ENCODE measurements around the gene C2CD2L. TPM values are rescaled to one million over a fixed set of nuclear protein-coding genes. Genes with fewer than 3 reads are reported as not detected.

The C2CD2L gene
- total and polyA plus RNA-seq, 2 of the 13 experiments (the other 11 are each of a cell fraction or from before 2014, with no cell fraction given) = 3.7 to 5.5 TPM

DNA sequence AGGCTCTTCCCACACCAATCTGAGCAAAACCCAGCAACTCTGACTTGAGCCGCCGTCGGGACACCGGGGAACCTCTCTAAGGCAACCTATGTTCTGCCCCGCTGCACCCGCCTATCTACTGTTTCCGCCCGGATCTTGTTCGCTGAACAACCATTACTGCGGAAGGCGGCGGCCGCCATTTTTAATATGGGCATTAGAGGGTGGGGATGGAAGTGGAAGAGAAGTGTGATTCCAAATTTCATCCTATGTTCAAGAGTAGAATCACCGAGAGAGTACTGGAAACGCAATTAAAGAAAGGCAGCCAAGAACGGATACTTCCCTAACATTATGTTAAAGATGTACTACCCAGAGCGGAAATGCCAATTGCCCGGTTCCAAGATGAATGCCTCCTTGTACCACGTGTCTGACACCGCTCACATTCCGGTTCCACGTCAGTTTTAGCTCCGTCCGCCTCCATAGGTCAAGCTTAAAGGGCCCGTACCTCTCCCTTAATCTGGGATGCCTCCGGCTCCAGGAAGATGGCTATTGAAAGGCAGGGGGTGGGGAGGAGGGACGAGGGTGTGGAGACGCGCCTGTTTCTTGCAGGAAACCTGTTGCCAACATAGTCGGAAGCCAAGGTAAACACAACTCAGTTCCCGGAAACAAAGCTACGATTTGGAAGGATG lies 5.3 kb upstream of the C2CD2L start, which contains the start of gene DPAGT1 (continued):
- TF ChIP-seq FOXM1 (CRISPR knock-in tag; IDR thresholded peaks at IDR 0.05) (no peak), MED13 (CRISPR knock-in tag; IDR thresholded peaks at IDR 0.05) (no peak), CCDC6 (CRISPR knock-in tag; IDR thresholded peaks at IDR 0.05) (no peak), RXRA (CRISPR knock-in tag; IDR thresholded peaks at IDR 0.05) (no peak), ZNF20 (CRISPR knock-in tag; IDR thresholded peaks at IDR 0.05) (no peak), SPEN (CRISPR knock-in tag; IDR thresholded peaks at IDR 0.05; ENCODE audit: low read depth) (no peak; the same call in 1 of the 2 replicates), JUNB (CRISPR knock-in tag; IDR thresholded peaks at IDR 0.05; ENCODE audit: borderline replicate concordance) (no peak), ZNF34 (CRISPR knock-in tag; IDR thresholded peaks at IDR 0.05; ENCODE audit: borderline replicate concordance) (no peak), ZNF24 (IDR thresholded peaks at IDR 0.05) (no peak), NCOA2 (CRISPR knock-in tag; IDR thresholded peaks at IDR 0.05) (no peak; the same call in 1 of the 2 replicates), ZNF260 (CRISPR knock-in tag; IDR thresholded peaks at IDR 0.05; ENCODE audit: borderline replicate concordance, low read depth) (no peak), SNAPC5 (CRISPR knock-in tag; IDR thresholded peaks at IDR 0.05; ENCODE audit: borderline replicate concordance) (peak; percentile 53; the same call in 1 of the 2 replicates), ISX (CRISPR knock-in tag; conservative IDR thresholded peaks at IDR 0.05) (no peak), JUN (CRISPR knock-in tag; IDR thresholded peaks at IDR 0.05) (no peak), ZNF205 (CRISPR knock-in tag; IDR thresholded peaks at IDR 0.05) (no peak), ZSCAN30 (CRISPR knock-in tag; IDR thresholded peaks at IDR 0.05) (no peak), ZNF644 (CRISPR knock-in tag; IDR thresholded peaks at IDR 0.05; ENCODE audit: low read depth) (no peak), FOXO1 (CRISPR knock-in tag; IDR thresholded peaks at IDR 0.05) (no peak), ZNF280D (CRISPR knock-in tag; IDR thresholded peaks at IDR 0.05) (no peak), ZBTB7B (CRISPR knock-in tag; IDR thresholded peaks at IDR 0.05) (0 out of 2 replicates have a peak, but pooled peaks have one; percentile 11), CHD2 (IDR thresholded peaks at IDR 0.05; ENCODE audit: low read depth, low read length) (no peak), BHLHE40 (IDR thresholded peaks at IDR 0.05; ENCODE audit: low read length) (0 out of 2 replicates have a peak, but pooled peaks have one; percentile 15), CENPT (CRISPR knock-in tag; IDR thresholded peaks at IDR 0.05; ENCODE audit: low read depth) (no peak)
- TF ChIP-seq, protein P1, sequence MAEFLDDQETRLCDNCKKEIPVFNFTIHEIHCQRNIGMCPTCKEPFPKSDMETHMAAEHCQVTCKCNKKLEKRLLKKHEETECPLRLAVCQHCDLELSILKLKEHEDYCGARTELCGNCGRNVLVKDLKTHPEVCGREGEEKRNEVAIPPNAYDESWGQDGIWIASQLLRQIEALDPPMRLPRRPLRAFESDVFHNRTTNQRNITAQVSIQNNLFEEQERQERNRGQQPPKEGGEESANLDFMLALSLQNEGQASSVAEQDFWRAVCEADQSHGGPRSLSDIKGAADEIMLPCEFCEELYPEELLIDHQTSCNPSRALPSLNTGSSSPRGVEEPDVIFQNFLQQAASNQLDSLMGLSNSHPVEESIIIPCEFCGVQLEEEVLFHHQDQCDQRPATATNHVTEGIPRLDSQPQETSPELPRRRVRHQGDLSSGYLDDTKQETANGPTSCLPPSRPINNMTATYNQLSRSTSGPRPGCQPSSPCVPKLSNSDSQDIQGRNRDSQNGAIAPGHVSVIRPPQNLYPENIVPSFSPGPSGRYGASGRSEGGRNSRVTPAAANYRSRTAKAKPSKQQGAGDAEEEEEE (CRISPR knock-in tag; IDR thresholded peaks at IDR 0.05; ENCODE audit: borderline replicate concordance) = no peak
- TF ChIP-seq, protein P2, sequence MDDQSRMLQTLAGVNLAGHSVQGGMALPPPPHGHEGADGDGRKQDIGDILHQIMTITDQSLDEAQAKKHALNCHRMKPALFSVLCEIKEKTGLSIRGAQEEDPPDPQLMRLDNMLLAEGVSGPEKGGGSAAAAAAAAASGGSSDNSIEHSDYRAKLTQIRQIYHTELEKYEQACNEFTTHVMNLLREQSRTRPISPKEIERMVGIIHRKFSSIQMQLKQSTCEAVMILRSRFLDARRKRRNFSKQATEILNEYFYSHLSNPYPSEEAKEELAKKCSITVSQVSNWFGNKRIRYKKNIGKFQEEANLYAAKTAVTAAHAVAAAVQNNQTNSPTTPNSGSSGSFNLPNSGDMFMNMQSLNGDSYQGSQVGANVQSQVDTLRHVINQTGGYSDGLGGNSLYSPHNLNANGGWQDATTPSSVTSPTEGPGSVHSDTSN (CRISPR knock-in tag; IDR thresholded peaks at IDR 0.05; ENCODE audit: borderline replicate concordance) = no peak

Data from HepG2 (cell line).